H1 (cell line): ENCODE results near the gene ST6GALNAC3. TPM values are rescaled to one million over a fixed set of nuclear protein-coding genes. Genes with fewer than 3 reads are reported as not detected.

Experiments used
- CTCF ChIA-PET: fragments of 300-600 bp; sonication (Branson Sonifier 250); formaldehyde crosslinking; loops from one replicate; lab custom pipeline; 2021; ENCODE audit not compliant: partially characterized antibody; lab: Charles Lee
- POLR2A ChIA-PET: fragments of 300-600 bp; sonication (Branson Sonifier 250); formaldehyde crosslinking; loops from one replicate; lab custom pipeline; 2021; ENCODE audit warnings: inconsistent platforms; ENCODE audit not compliant: partially characterized antibody; lab: Charles Lee
- DNase-seq, 2 experiments: peaks; one replicate each; pipeline versions ENCODE4 v3.0.0 to v3.0.0-alpha.2; 2010 to 2022; ENCODE audit warnings: low spot score in 2 of 2, low read depth in 1 of 2, mixed read lengths in 1 of 2
- FAIRE-seq: peaks from 2 replicates; lab custom pipeline; 2011; peaks lifted over from hg19 to GRCh38; lab: Jason Lieb, UNC
- H2AFZ ChIP-seq: 2 replicates; pipeline ENCODE4 v1.8.1; 2012; ENCODE audit warnings: low read length, inconsistent platforms
- H2AK5ac ChIP-seq: 2 replicates; pipeline ENCODE4 v1.6.1; 2013; ENCODE audit warnings: low read depth, low read length
- H2BK120ac ChIP-seq: replicated peaks from 2 replicates; pipeline ENCODE3; 2013; ENCODE audit warnings: low read depth, low read length, inconsistent platforms
- H2BK12ac ChIP-seq: 2 replicates; pipeline ENCODE4 v1.6.1; 2013; ENCODE audit warnings: low read depth, low read length
- H2BK15ac ChIP-seq: 2 replicates; pipeline ENCODE4 v1.6.1; 2013; ENCODE audit warnings: low read length
- H2BK20ac ChIP-seq: 2 replicates; pipeline ENCODE4 v1.6.1; 2013; ENCODE audit warnings: low read length
- H2BK5ac ChIP-seq: 2 replicates; pipeline ENCODE4 v1.6.1; 2013; ENCODE audit warnings: low read depth, low read length
- H3K14ac ChIP-seq: 2 replicates; pipeline ENCODE4 v1.6.1; 2013; ENCODE audit warnings: inconsistent platforms; ENCODE audit not compliant: insufficient read length
- H3K18ac ChIP-seq: 2 replicates; pipeline ENCODE4 v1.6.1; 2013; ENCODE audit warnings: low read length; ENCODE audit errors: extremely low read depth
- H3K23ac ChIP-seq: 2 replicates; pipeline ENCODE4 v1.6.1; 2013; ENCODE audit warnings: inconsistent platforms; ENCODE audit not compliant: insufficient read length
- H3K23me2 ChIP-seq: 2 replicates; pipeline ENCODE4 v1.6.1; 2013; ENCODE audit warnings: low read depth, low read length
- H3K27ac ChIP-seq: 2 replicates; pipeline ENCODE4 v1.6.1; 2011; ENCODE audit warnings: low read depth, low read length, inconsistent platforms
- H3K27me3 ChIP-seq, 4 experiments: replicated peaks in 1 of 4; 1 replicate in 1 of 4; 2 replicates in 3 of 4; pipeline versions ENCODE4 v1.6.1 to v1.8.1; 2011 to 2013; ENCODE audit warnings: low read length in 3 of 4, mild to moderate bottlenecking in 3 of 4, inconsistent platforms in 2 of 4, mixed read lengths in 2 of 4, moderate library complexity in 1 of 4; ENCODE audit not compliant: control insufficient read depth in 3 of 4, insufficient read depth in 3 of 4; ENCODE audit errors: extremely low read depth in 1 of 4
- H3K36me3 ChIP-seq, 4 experiments: 2 replicates each; pipeline versions ENCODE4 v1.6.1 to v1.8.1; 2011 to 2013; ENCODE audit warnings: mild to moderate bottlenecking in 4 of 4, low read length in 3 of 4, moderate library complexity in 2 of 4, control low read depth in 1 of 4, inconsistent platforms in 1 of 4; ENCODE audit not compliant: insufficient read depth in 4 of 4, control insufficient read depth in 2 of 4
- H3K4ac ChIP-seq: replicated peaks from 2 replicates; pipeline ENCODE3; 2013; ENCODE audit warnings: low read length, low read depth, mixed read lengths, inconsistent platforms; ENCODE audit not compliant: insufficient read length
- H3K4me1 ChIP-seq, 4 experiments: replicated peaks in 1 of 4; 1 replicate in 1 of 4; 2 replicates in 3 of 4; pipeline versions ENCODE4 v1.6.1 to v1.8.1; 2011 to 2013; ENCODE audit warnings: low read length in 3 of 4, inconsistent platforms in 2 of 4, mixed read lengths in 1 of 4; ENCODE audit not compliant: insufficient read depth in 4 of 4, control insufficient read depth in 3 of 4
- H3K4me2 ChIP-seq, 2 experiments: 2 replicates each; pipeline versions ENCODE4 v1.6.1 to v1.8.1; 2011 to 2013; ENCODE audit warnings: low read depth in 2 of 2, low read length in 2 of 2, control low read depth in 1 of 2, inconsistent platforms in 1 of 2, mild to moderate bottlenecking in 1 of 2; ENCODE audit not compliant: insufficient read depth in 1 of 2
- H3K4me3 ChIP-seq, 4 experiments: fragments of 200-600, 300-600 bp in 1 of 4; sonication (generic), shearing (Covaris generic), sonication (Bioruptor Twin) in 1 of 4; 2 replicates each; pipeline versions ENCODE4 v1.5.1 to v1.8.1; 2011 to 2016; ENCODE audit warnings: low read length in 4 of 4, low read depth in 3 of 4, control low read depth in 2 of 4, inconsistent platforms in 2 of 4, mild to moderate bottlenecking in 2 of 4, mixed read lengths in 1 of 4, moderate library complexity in 1 of 4; ENCODE audit not compliant: insufficient read depth in 2 of 4; ENCODE audit errors: extremely low read depth in 1 of 4
- H3K56ac ChIP-seq: replicated peaks from 2 replicates; pipeline ENCODE3; 2013; ENCODE audit warnings: low read depth, mild to moderate bottlenecking, mixed read lengths, low read length, inconsistent platforms; ENCODE audit not compliant: insufficient read length
- H3K79me1 ChIP-seq: 2 replicates; pipeline ENCODE4 v1.6.1; 2013; ENCODE audit warnings: low read depth, low read length, control low read depth
- H3K79me2 ChIP-seq, 2 experiments: 2 replicates each; pipeline versions ENCODE4 v1.6.1 to v1.8.1; 2012 to 2013; ENCODE audit warnings: low read length in 2 of 2, mild to moderate bottlenecking in 2 of 2, inconsistent platforms in 1 of 2; ENCODE audit not compliant: insufficient read depth in 2 of 2, control insufficient read depth in 1 of 2
- H3K9ac ChIP-seq, 4 experiments: replicated peaks in 1 of 4; 1 replicate in 1 of 4; 2 replicates in 3 of 4; pipeline versions ENCODE4 v1.6.1 to v1.8.1; 2011 to 2013; ENCODE audit warnings: low read depth in 3 of 4, low read length in 3 of 4, control low read depth in 2 of 4, mild to moderate bottlenecking in 2 of 4, moderate library complexity in 2 of 4, inconsistent platforms in 1 of 4; ENCODE audit errors: extremely low read depth in 1 of 4
- H3K9me3 ChIP-seq, 2 experiments: 2 replicates each; pipeline versions ENCODE4 v1.6.1 to v1.8.1; 2012 to 2013; ENCODE audit warnings: mild to moderate bottlenecking in 2 of 2, moderate library complexity in 2 of 2, control low read depth in 1 of 2, inconsistent platforms in 1 of 2, low read depth in 1 of 2, low read length in 1 of 2, mixed read lengths in 1 of 2; ENCODE audit not compliant: insufficient read depth in 2 of 2
- H4K20me1 ChIP-seq, 2 experiments: replicated peaks in 1 of 2; 2 replicates each; pipeline versions ENCODE3 to v1.8.1; 2011 to 2013; ENCODE audit warnings: inconsistent platforms in 2 of 2, low read length in 2 of 2, mild to moderate bottlenecking in 1 of 2; ENCODE audit not compliant: insufficient read depth in 2 of 2, control insufficient read depth in 1 of 2
- H4K5ac ChIP-seq: 2 replicates; pipeline ENCODE4 v1.6.1; 2013; ENCODE audit warnings: low read length, low read depth, mixed read lengths, inconsistent platforms; ENCODE audit not compliant: insufficient read length
- H4K8ac ChIP-seq: 2 replicates; pipeline ENCODE4 v1.8.0; 2013; ENCODE audit warnings: mild to moderate bottlenecking, moderate library complexity, low read length, inconsistent platforms; ENCODE audit not compliant: insufficient read depth; ENCODE audit errors: extremely low read depth
- H4K91ac ChIP-seq: replicated peaks from 2 replicates; pipeline ENCODE3; 2013; ENCODE audit warnings: low read length, mixed read lengths, inconsistent platforms; ENCODE audit not compliant: insufficient read length
- BACH1 ChIP-seq: IDR thresholded peaks from 2 replicates; pipeline ENCODE4 v1.6.1; 2012; ENCODE audit warnings: low read length, improper control_type of control experiment
- CBX8 ChIP-seq: fragments of 300-800, 300-1000 bp; sonication (generic); IDR thresholded peaks from 2 replicates; pipeline ENCODE4 v1.7.1; 2016; ENCODE audit warnings: low read depth, low read length, borderline replicate concordance
- CTCF ChIP-seq, 3 experiments: IDR thresholded peaks; 1 replicate in 2 of 3; 2 replicates in 1 of 3; pipeline versions ENCODE4 v1.5.1 to v1.6.1; 2011; ENCODE audit warnings: low read length in 3 of 3, mild to moderate bottlenecking in 3 of 3, inconsistent platforms in 2 of 3, low read depth in 1 of 3, moderate library complexity in 1 of 3; ENCODE audit not compliant: insufficient read depth in 1 of 3; ENCODE audit errors: control extremely low read depth in 1 of 3
- JUN ChIP-seq: IDR thresholded peaks from 2 replicates; pipeline ENCODE4 v1.6.1; 2011; ENCODE audit warnings: low read depth, mild to moderate bottlenecking, improper control_type of control experiment, low read length
- JUND ChIP-seq: IDR thresholded peaks from 2 replicates; pipeline ENCODE4 v1.6.1; 2011; ENCODE audit warnings: mild to moderate bottlenecking, improper control_type of control experiment, low read length
- KDM4A ChIP-seq: IDR thresholded peaks from one replicate; pipeline ENCODE4 v1.7.1; 2012; ENCODE audit warnings: low read depth, mild to moderate bottlenecking, moderate library complexity, low read length, inconsistent platforms; ENCODE audit not compliant: severe bottlenecking
- POLR2A ChIP-seq, 2 experiments: IDR thresholded peaks; 1 replicate in 1 of 2; 2 replicates in 1 of 2; pipeline ENCODE4 v1.6.1; 2011; ENCODE audit warnings: low read depth in 2 of 2, low read length in 2 of 2, mild to moderate bottlenecking in 2 of 2; ENCODE audit errors: control extremely low read depth in 1 of 2
- SP4 ChIP-seq: IDR thresholded peaks from 2 replicates; pipeline ENCODE4 v1.6.1; 2012; ENCODE audit warnings: low read length, inconsistent platforms
- YY1 ChIP-seq: IDR thresholded peaks from 2 replicates; pipeline ENCODE4 v1.6.1; 2011; ENCODE audit warnings: low read depth, mild to moderate bottlenecking, low read length
- WGBS, 2 experiments: shearing (Covaris generic) in 1 of 2; methylation state at CpG; one replicate each; pipeline versions ENCODE4 v1.1.6 to v1.1.7; 2013 to 2015; ENCODE audit warnings: low lambda C conversion rate in 2 of 2, mixed read lengths in 2 of 2, inconsistent platforms in 1 of 2, low coverage in 1 of 2, missing lambda C conversion rate in 1 of 2; ENCODE audit not compliant: insufficient replicate concordance in 2 of 2, insufficient coverage in 1 of 2, insufficient read length in 1 of 2; ENCODE audit errors: extremely low coverage in 1 of 2, missing lambda C conversion rate in 1 of 2; 5-methylcytosine and 5-hydroxymethylcytosine counted together
- polyA plus RNA-seq, 7 experiments: library from polyadenylated mRNA; depleted of rRNA in 3 of 7; stranded (reverse) in 5 of 7; unstranded in 2 of 7; fragments of >200 nt in 5 of 7; fragments of 200-250 nt in 2 of 7; gene quantifications; 1 replicate in 5 of 7; 2 replicates in 1 of 7; 4 replicates in 1 of 7; pipeline versions ENCODE4 v1.2.1 to v1.2.3, GENCODE V29; 2011 to 2013; ENCODE audit warnings: missing spikeins in 2 of 7, mixed read lengths in 2 of 7
- total RNA-seq: library from RNA; stranded (reverse); fragmentation: NEBNext Ultra II Directional; extraction: Animal tissue kit (Norgen Biotek cat#: 25700); gene quantifications from 2 replicates; pipeline ENCODE4 v1.2.1, GENCODE V29; 2021

ST6GALNAC3 gene
- total and polyA plus RNA-seq, 2 of the 8 experiments (the other 6 are each of a cell fraction or from before 2014, with no cell fraction given), result 4.9 to 19.0 TPM

- H3K14ac ChIP-seq, result no peak overlapping the region
- no peak overlapping the region for H3K4me3 ChIP-seq
- no peak overlapping the region for H2AK5ac ChIP-seq
- ChIA-PET POLR2A (no interaction called here), CTCF (no interaction called here)
- no peak overlapping the region for H4K8ac ChIP-seq
- no peak overlapping the region for H3K27ac ChIP-seq
- H3K18ac ChIP-seq, result no peak overlapping the region
- TF ChIP-seq BACH1, result no peak
- no peak for TF ChIP-seq POLR2A (IDR thresholded peaks at IDR 0.05; ENCODE audit: control extremely low read depth in 1 of 2, low read depth in 2 of 2, low read length in 2 of 2)
- no peak for TF ChIP-seq KDM4A
- TF ChIP-seq SP4, result no peak
- no peak for TF ChIP-seq JUND
- no peak for TF ChIP-seq JUN
- no peak for TF ChIP-seq CTCF (IDR thresholded peaks at IDR 0.05; ENCODE audit: control extremely low read depth in 1 of 3, insufficient read depth in 1 of 3, low read depth in 1 of 3, low read length in 3 of 3)
- no peak for TF ChIP-seq YY1
- no peak for TF ChIP-seq CBX8
- peaks cover 0 to under 1% (median 0%) of the 10 kb centered on the region in 4 experiments; a peak in 1 of 7 replicates for H3K27me3 ChIP-seq
- H3K56ac ChIP-seq, result no peak overlapping the region
- H3K23ac ChIP-seq, result no peak overlapping the region
- no peak overlapping the region for H3K4me2 ChIP-seq
- H4K91ac ChIP-seq, result no peak overlapping the region
- H2BK20ac ChIP-seq, result no peak overlapping the region
- H3K79me2 ChIP-seq, result no peaks in the 10 kb centered on the region
- no peak overlapping the region for H2BK120ac ChIP-seq
- no peaks in the 10 kb centered on the region; the same call in 1 of the 2 replicates for H3K23me2 ChIP-seq
- H2BK12ac ChIP-seq, result no peak overlapping the region
- no peak overlapping the region for H4K5ac ChIP-seq
- H3K79me1 ChIP-seq, result no peaks in the 10 kb centered on the region
- H2BK15ac ChIP-seq, result no peak overlapping the region
- H3K36me3 ChIP-seq, result no peaks in the 10 kb centered on the region
- peaks cover 1 to 7% (median 5%) of the 10 kb centered on the region in 4 experiments; a peak in 6 of 7 replicates for H3K4me1 ChIP-seq
- no peak overlapping the region for H3K9ac ChIP-seq
- H3K4ac ChIP-seq, result no peak overlapping the region
- WGBS, 2 experiments, result 98% methylated on average over 2 of the region's 2 CpGs; no CpG with 5 or more reads in 1 of the 2 experiments
- H3K9me3 ChIP-seq, result no peaks in the 10 kb centered on the region; a peak in 1 of 4 replicates
- no peaks in the 10 kb centered on the region for H4K20me1 ChIP-seq
- no peak overlapping the region for H2AFZ ChIP-seq
- DNase-seq, result no peak
- no peak overlapping the region for H2BK5ac ChIP-seq
- FAIRE-seq, result no peak
Observed at GRCh38 chr1:76491737-76492136, 417.2 kb downstream of the ST6GALNAC3 start.
